Vagina (tissue), 2 donors: ENCODE results near the gene RBM10. TPM values are rescaled to one million over a fixed set of nuclear protein-coding genes. Genes with fewer than 3 reads are reported as not detected.
A peak's percentile ranks its signal among the peaks of the same experiment; 100 is the strongest.

Experiments
- DNase-seq, 2 donors: peaks; one replicate each; pipeline ENCODE4 v3.0.0-alpha.2; 2017; ENCODE audit errors: extremely low spot score in 2 of 2
- H3K27ac ChIP-seq: fragments of 200-600 bp; sonication (generic); one replicate; pipeline ENCODE4 v1.5.1; 2019
- H3K27me3 ChIP-seq: fragments of 200-600 bp; sonication (generic); one replicate; pipeline ENCODE4 v1.5.1; 2019
- H3K36me3 ChIP-seq, 2 donors: fragments of 200-600 bp; sonication (generic); one replicate each; pipeline ENCODE4 v1.5.1; 2017 to 2019
- H3K4me1 ChIP-seq: fragments of 200-600 bp; sonication (generic); one replicate; pipeline ENCODE4 v1.5.1; 2019
- H3K4me3 ChIP-seq, 2 donors: fragments of 200-600 bp; sonication (generic); 1 replicate in 1 of 2; 2 replicates in 1 of 2; pipeline ENCODE4 v1.5.1; 2016 to 2019
- H3K9me3 ChIP-seq: fragments of 200-600 bp; sonication (generic); one replicate; pipeline ENCODE4 v1.5.1; 2019
- POLR2A ChIP-seq, 2 donors: fragments of 450-650 bp; IDR thresholded peaks; one replicate each; pipeline ENCODE4 v1.6.1; 2017; ENCODE audit warnings: antibody characterized with exemption in 2 of 2, mild to moderate bottlenecking in 2 of 2, moderate library complexity in 2 of 2
- POLR2AphosphoS5 ChIP-seq, 2 donors: sonication (generic); formaldehyde crosslinking; IDR thresholded peaks; one replicate each; pipeline ENCODE4 v1.9.0; 2017; ENCODE audit warnings: antibody characterized with exemption in 2 of 2, mild to moderate bottlenecking in 2 of 2, low read depth in 1 of 2; ENCODE audit not compliant: insufficient read depth in 1 of 2
- intact Hi-C: fragments of 100-400 bp; cut with DNase I; formaldehyde crosslinking; loops from one replicate; pipeline ENCODE4 v1.15.1; 2023
- total RNA-seq: library from RNA; depleted of rRNA; stranded (reverse); fragments of >200 nt; gene quantifications from one replicate; pipeline ENCODE4 v1.2.3, GENCODE V29; 2016
- TF ChIP-seq, protein P1 (sequence below), 3 experiments: fragments of 450-650 bp in 2 of 3; fragments of 200-600 bp in 1 of 3; sonication (generic) in 1 of 3; IDR thresholded peaks; one replicate each; pipeline ENCODE4 v1.5.1; 2017 to 2019; ENCODE audit warnings: antibody characterized with exemption in 3 of 3, mild to moderate bottlenecking in 2 of 3, moderate library complexity in 2 of 3

The RBM10 gene
- total RNA-seq, 1 donor from 2014 or later = 32.4 TPM

DNA sequence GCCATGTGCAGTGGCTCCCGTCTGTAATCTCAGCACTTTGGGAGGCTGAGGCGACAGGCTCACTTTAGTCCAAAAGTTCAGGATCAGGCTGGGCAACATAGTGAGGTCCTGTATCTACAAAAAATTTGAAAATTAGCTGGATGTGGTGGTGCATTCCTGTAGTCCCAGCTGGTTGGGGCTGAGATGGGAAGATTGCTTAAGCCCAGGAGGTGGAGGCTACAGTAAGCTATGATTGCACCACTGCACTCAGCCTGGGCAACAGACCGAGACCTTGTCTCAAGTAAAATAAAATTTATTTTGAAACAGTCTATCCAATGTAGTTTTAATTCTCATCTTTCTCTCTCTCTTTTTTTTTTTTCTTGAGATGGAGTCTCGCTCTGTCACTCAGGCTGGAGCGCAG is 21.1 kb downstream of the RBM10 start:
- no peak overlapping the region for H3K4me3 ChIP-seq

DNA sequence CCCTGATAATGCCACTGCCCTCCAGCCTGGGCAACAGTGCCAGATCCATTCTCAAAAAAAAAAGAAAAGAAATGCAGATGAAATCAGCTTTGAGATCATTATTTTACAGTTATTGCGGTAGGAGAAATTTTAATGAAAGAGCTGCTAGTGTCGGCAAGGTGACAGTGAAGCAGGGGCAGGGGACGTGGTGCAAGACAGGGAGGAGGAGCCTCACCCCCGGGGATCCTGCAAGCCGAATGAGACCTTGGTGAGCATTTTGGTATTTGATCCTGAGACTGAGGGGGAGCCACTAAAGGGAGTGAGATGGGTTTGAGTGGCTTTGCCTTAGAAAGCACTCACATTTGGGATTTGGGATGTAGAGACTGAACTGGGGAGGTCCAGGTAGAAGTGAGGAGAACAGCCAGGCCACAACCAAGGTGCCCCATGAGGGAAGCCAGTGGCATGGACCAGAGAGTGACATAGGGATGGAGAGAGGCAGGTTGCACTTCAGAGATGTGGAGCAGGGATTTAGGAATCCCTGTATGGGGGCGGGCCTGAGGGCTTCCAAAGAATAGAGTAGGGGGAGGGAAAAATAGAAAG is 23.6 kb downstream of the RBM10 start:
- Histone ChIP-seq H3K9me3 (no peaks in the 10 kb centered on the region), H3K4me1 (no peaks in the 10 kb centered on the region), H3K27me3 (no peaks in the 10 kb centered on the region), H3K27ac (no peak overlapping the region), H3K4me3 (no peak overlapping the region), H3K36me3 (peaks cover 0 to 9% of the 10 kb centered on the region in 2 donors)
- intact Hi-C loops = no loop called here
- TF ChIP-seq POLR2A (IDR thresholded peaks at IDR 0.05) = no peak
- TF ChIP-seq POLR2AphosphoS5 (IDR thresholded peaks at IDR 0.05; ENCODE audit: insufficient read depth in 1 of 2, low read depth in 1 of 2) = no peak
- TF ChIP-seq, protein P1, sequence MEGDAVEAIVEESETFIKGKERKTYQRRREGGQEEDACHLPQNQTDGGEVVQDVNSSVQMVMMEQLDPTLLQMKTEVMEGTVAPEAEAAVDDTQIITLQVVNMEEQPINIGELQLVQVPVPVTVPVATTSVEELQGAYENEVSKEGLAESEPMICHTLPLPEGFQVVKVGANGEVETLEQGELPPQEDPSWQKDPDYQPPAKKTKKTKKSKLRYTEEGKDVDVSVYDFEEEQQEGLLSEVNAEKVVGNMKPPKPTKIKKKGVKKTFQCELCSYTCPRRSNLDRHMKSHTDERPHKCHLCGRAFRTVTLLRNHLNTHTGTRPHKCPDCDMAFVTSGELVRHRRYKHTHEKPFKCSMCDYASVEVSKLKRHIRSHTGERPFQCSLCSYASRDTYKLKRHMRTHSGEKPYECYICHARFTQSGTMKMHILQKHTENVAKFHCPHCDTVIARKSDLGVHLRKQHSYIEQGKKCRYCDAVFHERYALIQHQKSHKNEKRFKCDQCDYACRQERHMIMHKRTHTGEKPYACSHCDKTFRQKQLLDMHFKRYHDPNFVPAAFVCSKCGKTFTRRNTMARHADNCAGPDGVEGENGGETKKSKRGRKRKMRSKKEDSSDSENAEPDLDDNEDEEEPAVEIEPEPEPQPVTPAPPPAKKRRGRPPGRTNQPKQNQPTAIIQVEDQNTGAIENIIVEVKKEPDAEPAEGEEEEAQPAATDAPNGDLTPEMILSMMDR (IDR thresholded peaks at IDR 0.05) = no peak
- DNase-seq = peak in 1 of 2 donors; percentile 67

More for the DNA sequence above, 21.1 kb downstream of the RBM10 start:
- H3K27me3 ChIP-seq = no peaks in the 10 kb centered on the region
- H3K27ac ChIP-seq = no peak overlapping the region
- no peaks in the 10 kb centered on the region for H3K4me1 ChIP-seq
- TF ChIP-seq POLR2AphosphoS5 (IDR thresholded peaks at IDR 0.05; ENCODE audit: insufficient read depth in 1 of 2, low read depth in 1 of 2) = no peak
- no peak for TF ChIP-seq POLR2A (IDR thresholded peaks at IDR 0.05)
- TF ChIP-seq, protein P1 (IDR thresholded peaks at IDR 0.05) = no peak
- intact Hi-C loops = no loop called here
- DNase-seq = peak in 1 of 2 donors; percentile 61
- peaks cover 0 to 6% of the 10 kb centered on the region in 2 donors for H3K36me3 ChIP-seq
- H3K9me3 ChIP-seq = no peaks in the 10 kb centered on the region

DNA sequence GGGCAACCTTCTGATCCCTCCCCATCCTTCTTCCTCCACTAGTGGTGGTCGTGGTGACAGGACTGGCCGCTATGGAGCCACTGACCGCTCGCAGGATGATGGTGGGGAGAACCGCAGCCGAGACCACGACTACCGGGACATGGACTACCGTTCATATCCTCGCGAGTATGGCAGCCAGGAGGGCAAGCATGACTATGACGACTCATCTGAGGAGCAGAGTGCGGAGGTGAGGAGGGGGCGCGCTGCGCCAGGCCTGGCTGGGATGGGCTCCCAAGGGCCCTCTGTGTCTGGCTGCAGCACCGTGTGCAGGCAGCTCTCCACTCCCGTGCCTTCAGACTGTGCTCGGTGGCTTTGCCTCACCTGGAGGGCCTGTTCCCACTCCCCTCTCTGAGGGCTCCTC is 24.3 kb downstream of the RBM10 start:
- intact Hi-C loops = no loop called here
- H3K36me3 ChIP-seq = peaks cover 0 to 13% of the 10 kb centered on the region in 2 donors
- DNase-seq = no peak

DNA sequence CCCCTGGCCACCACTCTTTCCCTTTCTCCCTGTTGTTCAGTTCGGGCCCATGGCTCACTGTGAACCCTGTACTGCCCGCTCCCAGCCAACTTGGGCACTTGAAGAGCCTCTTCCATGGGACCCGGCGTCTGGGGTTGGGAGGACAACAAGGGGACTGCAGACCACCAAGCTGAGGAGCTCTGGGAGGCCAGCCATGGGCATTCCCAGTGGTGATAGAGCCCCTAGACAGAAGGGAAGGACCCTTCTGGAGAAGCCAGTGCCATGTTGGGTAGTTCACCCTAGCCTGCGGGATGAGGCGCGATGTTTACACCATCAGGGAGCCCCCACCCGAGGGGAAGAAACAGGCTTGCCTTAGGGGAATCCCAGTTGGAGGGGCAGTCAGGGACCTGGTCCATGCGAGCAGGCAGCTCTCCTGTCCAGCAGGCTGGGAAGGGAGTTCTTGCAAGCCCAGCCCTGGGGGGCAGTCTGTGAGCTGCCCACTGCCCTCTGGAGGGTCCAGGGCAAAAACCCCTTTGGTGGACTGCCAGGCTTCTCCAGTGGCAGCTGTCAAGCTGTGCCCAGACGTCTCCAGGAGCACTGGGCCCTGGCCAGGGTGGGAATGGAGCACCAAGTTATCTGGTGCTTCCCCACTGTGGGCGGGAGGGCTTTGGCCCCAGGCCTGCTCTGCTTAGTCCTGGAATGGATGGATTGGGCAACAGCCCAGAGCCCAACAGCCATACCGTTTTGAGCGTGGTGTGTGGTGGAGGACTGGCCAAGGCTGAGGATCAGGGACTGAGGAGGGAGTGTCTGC is 24.9 kb downstream of the RBM10 start:
- DNase-seq = peak; percentile 64 to 78
- Histone ChIP-seq H3K4me3 (no peak overlapping the region), H3K27me3 (no peaks in the 10 kb centered on the region), H3K4me1 (no peaks in the 10 kb centered on the region), H3K36me3 (peaks cover 0 to 17% of the 10 kb centered on the region in 2 donors), H3K9me3 (no peaks in the 10 kb centered on the region), H3K27ac (no peak overlapping the region)
- intact Hi-C loops = no loop called here
- TF ChIP-seq, protein P1 (IDR thresholded peaks at IDR 0.05) = no peak
- TF ChIP-seq POLR2A (IDR thresholded peaks at IDR 0.05) = no peak

More for the DNA sequence above, 24.3 kb downstream of the RBM10 start:
- TF ChIP-seq, protein P1 (IDR thresholded peaks at IDR 0.05) = no peak
- TF ChIP-seq POLR2A (IDR thresholded peaks at IDR 0.05) = no peak
- no peak for TF ChIP-seq POLR2AphosphoS5 (IDR thresholded peaks at IDR 0.05; ENCODE audit: insufficient read depth in 1 of 2, low read depth in 1 of 2)
- Histone ChIP-seq H3K27me3 (no peaks in the 10 kb centered on the region), H3K27ac (no peak overlapping the region), H3K4me3 (no peak overlapping the region), H3K9me3 (no peaks in the 10 kb centered on the region), H3K4me1 (no peaks in the 10 kb centered on the region)
